HepG2 (cell line): ENCODE measurements around the gene GLTPD2. TPM values are rescaled to one million over a fixed set of nuclear protein-coding genes. Genes with fewer than 3 reads are reported as not detected.

ENCODE experiments used
- GLI4 ChIP-seq: sonication (generic); formaldehyde crosslinking; IDR thresholded peaks from 2 replicates; pipeline ENCODE4 v1.5.1; 2020; ENCODE audit warnings: missing genetic modification reagents, mild to moderate bottlenecking, moderate library complexity, borderline replicate concordance
- HNRNPK ChIP-seq: fragments of 200-400 bp; formaldehyde crosslinking; IDR thresholded peaks from 2 replicates; pipeline ENCODE4 v1.6.1; 2018; ENCODE audit warnings: low read length, low read depth, moderate library complexity, mild to moderate bottlenecking; ENCODE audit not compliant: poor library complexity, severe bottlenecking
- JARID2 ChIP-seq: sonication (generic); formaldehyde crosslinking; IDR thresholded peaks from 2 replicates; pipeline ENCODE4 v1.8.1; 2023; ENCODE audit warnings: missing genetic modification reagents, inconsistent platforms; ENCODE audit not compliant: insufficient replicate concordance
- MAFK ChIP-seq, 2 experiments: IDR thresholded peaks in 1 of 2; conservative IDR thresholded peaks in 1 of 2; 2 replicates each; pipeline ENCODE4 v1.6.1; 2011; ENCODE audit warnings: improper control_type of control experiment in 2 of 2, low read length in 2 of 2
- MIER2 ChIP-seq: IDR thresholded peaks from 2 replicates; pipeline ENCODE4 v1.6.1; 2016; ENCODE audit warnings: missing biosample characterization, missing genetic modification reagents
- PAXIP1 ChIP-seq: sonication (generic); formaldehyde crosslinking; conservative IDR thresholded peaks from 2 replicates; pipeline ENCODE4 v1.4.0; 2020; ENCODE audit warnings: mild to moderate bottlenecking, missing genetic modification reagents, moderate library complexity
- PHF20 ChIP-seq: sonication (generic); formaldehyde crosslinking; IDR thresholded peaks from 2 replicates; pipeline ENCODE4 v1.5.0; 2020; ENCODE audit warnings: mild to moderate bottlenecking, missing genetic modification reagents
- PRDM10 ChIP-seq: sonication (generic); formaldehyde crosslinking; IDR thresholded peaks from 2 replicates; pipeline ENCODE4 v1.4.0; 2020; ENCODE audit warnings: low read depth, missing genetic modification reagents
- SOX5 ChIP-seq: IDR thresholded peaks from 2 replicates; pipeline ENCODE4 v1.6.1; 2016; ENCODE audit warnings: borderline replicate concordance
- ZNF574 ChIP-seq: sonication (generic); formaldehyde crosslinking; IDR thresholded peaks from 2 replicates; pipeline ENCODE4 v1.4.0; 2020; ENCODE audit warnings: missing genetic modification reagents
- ZNF891 ChIP-seq: sonication (generic); formaldehyde crosslinking; IDR thresholded peaks from 2 replicates; pipeline ENCODE4 v1.5.0; 2020; ENCODE audit warnings: mild to moderate bottlenecking, missing genetic modification reagents
- polyA plus RNA-seq, 8 experiments: library from polyadenylated mRNA; depleted of rRNA in 3 of 8; stranded (reverse) in 7 of 8; unstranded in 1 of 8; fragments of >200 nt; fragmentation: Illumina TruSeq in 4 of 8; extraction: Trizol in 4 of 8; gene quantifications; 2 replicates each; pipeline versions ENCODE4 v1.2.1 to v1.2.3, GENCODE V29; 2011 to 2016; ENCODE audit warnings: low read depth in 4 of 8, missing spikeins in 1 of 8, mixed read lengths in 1 of 8; ENCODE audit not compliant: insufficient read depth in 1 of 8
- total RNA-seq, 5 experiments: library from RNA; depleted of rRNA; stranded (reverse); fragments of >200 nt; fragmentation: Illumina TruSeq; extraction: Trizol; gene quantifications; 2 replicates each; pipeline ENCODE4 v1.2.3, GENCODE V29; 2016; ENCODE audit warnings: low read depth in 1 of 5
- TF ChIP-seq, protein P1 (sequence below): sonication (generic); formaldehyde crosslinking; IDR thresholded peaks from 2 replicates; pipeline ENCODE4 v1.5.0; 2020; ENCODE audit warnings: missing genetic modification reagents
- TF ChIP-seq, protein P2 (sequence below): sonication (generic); formaldehyde crosslinking; IDR thresholded peaks from 2 replicates; pipeline ENCODE4 v1.4.0; 2020; ENCODE audit warnings: missing genetic modification reagents

GLTPD2 gene
- total and polyA plus RNA-seq, 2 of the 13 experiments (the other 11 are each of a cell fraction or from before 2014, with no cell fraction given): 7.5 to 12.9 TPM

DNA sequence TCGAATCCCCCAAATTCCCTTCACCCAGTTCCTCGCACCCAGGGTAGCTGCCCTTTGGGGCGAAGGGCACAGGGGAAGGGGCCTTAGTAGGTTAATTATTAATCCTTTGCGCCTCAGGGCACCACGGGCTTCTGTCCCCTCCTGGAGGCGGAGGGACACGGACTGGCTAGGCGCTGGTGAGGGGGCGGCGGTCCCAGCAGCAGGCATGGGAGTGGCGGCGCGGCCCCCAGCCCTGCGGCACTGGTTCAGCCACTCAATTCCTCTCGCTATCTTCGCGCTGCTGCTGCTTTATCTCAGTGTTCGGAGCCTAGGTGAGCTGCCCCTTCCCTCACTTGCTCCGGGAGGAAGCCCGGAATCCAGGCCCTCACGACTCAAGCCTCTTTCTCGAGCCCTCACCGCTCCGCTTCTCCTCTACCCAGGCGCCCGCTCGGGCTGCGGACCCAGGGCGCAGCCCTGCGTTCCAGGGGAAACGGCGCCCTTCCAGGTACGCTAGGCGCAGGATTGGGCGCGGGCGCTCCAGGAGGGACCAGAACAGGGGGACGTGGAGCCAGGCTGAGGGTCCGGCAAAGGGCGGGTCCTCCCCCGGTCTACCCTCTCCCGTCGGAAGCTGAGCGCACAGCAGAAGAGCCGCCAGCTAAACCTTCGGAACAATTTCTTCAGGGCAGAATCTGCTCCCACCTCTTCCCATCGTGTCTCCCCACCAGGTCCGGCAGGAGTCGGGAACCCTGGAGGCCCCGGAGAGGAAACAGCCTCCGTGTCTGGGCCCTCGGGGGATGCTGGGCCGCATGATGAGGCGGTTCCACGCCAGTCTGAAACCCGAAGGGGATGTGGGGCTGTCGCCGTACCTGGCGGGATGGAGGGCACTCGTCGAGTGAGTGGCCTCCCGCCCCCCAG lies at the start of gene GLTPD2 (continued):
- TF ChIP-seq, protein P1, sequence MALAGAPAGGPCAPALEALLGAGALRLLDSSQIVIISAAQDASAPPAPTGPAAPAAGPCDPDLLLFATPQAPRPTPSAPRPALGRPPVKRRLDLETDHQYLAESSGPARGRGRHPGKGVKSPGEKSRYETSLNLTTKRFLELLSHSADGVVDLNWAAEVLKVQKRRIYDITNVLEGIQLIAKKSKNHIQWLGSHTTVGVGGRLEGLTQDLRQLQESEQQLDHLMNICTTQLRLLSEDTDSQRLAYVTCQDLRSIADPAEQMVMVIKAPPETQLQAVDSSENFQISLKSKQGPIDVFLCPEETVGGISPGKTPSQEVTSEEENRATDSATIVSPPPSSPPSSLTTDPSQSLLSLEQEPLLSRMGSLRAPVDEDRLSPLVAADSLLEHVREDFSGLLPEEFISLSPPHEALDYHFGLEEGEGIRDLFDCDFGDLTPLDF (CRISPR knock-in tag): no peak; the same call in 1 of the 2 replicates
- TF ChIP-seq PHF20 (CRISPR knock-in tag) (peak; percentile 47; the same call in 1 of the 2 replicates), JARID2 (CRISPR knock-in tag) (no peak), MIER2 (CRISPR knock-in tag) (no peak), ZNF574 (peak; percentile 51), PRDM10 (CRISPR knock-in tag) (peak; percentile 73), PAXIP1 (CRISPR knock-in tag) (peak; percentile 92), HNRNPK (no peak), GLI4 (CRISPR knock-in tag) (no peak), SOX5 (CRISPR knock-in tag) (peak; percentile 71), ZNF891 (CRISPR knock-in tag) (no peak; the same call in 1 of the 2 replicates), MAFK (conservative IDR thresholded peaks at IDR 0.05 in 1 of 2, IDR thresholded peaks at IDR 0.05 in 1 of 2; ENCODE audit: low read length in 2 of 2) (no peak)
- TF ChIP-seq, protein P2, sequence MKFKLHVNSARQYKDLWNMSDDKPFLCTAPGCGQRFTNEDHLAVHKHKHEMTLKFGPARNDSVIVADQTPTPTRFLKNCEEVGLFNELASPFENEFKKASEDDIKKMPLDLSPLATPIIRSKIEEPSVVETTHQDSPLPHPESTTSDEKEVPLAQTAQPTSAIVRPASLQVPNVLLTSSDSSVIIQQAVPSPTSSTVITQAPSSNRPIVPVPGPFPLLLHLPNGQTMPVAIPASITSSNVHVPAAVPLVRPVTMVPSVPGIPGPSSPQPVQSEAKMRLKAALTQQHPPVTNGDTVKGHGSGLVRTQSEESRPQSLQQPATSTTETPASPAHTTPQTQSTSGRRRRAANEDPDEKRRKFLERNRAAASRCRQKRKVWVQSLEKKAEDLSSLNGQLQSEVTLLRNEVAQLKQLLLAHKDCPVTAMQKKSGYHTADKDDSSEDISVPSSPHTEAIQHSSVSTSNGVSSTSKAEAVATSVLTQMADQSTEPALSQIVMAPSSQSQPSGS: no peak
